ENCODE data around the gene FAM180A.

DNA sequence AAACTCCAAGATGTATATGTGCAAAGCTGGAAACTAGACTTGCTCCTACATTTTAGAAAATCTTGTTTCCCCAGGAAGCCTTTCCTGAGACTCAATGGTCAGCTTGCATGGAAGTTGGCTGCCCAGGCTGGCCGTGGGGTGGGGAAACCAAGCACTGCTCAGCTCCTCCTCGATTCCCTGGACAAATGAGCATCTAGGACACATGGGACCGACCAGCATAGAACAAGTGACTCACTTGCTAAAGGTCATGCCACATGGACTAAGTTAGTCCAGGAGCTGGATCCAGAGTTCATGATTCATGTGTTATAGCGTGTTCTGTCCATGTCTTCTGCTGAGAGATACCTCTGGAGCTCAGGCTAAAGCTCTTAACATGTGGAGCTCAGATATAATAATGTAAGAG lies 6.2 kb downstream of the FAM180A start:
- TF ChIP-seq, protein P1, sequence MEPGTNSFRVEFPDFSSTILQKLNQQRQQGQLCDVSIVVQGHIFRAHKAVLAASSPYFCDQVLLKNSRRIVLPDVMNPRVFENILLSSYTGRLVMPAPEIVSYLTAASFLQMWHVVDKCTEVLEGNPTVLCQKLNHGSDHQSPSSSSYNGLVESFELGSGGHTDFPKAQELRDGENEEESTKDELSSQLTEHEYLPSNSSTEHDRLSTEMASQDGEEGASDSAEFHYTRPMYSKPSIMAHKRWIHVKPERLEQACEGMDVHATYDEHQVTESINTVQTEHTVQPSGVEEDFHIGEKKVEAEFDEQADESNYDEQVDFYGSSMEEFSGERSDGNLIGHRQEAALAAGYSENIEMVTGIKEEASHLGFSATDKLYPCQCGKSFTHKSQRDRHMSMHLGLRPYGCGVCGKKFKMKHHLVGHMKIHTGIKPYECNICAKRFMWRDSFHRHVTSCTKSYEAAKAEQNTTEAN (CRISPR knock-in tag; IDR thresholded peaks at IDR 0.05), result no peak
- TF ChIP-seq POLR2A (conservative IDR thresholded peaks at IDR 0.05) (no peak), GATAD2B (IDR thresholded peaks at IDR 0.05; ENCODE audit: borderline replicate concordance) (no peak)
- TF ChIP-seq, protein P2, sequence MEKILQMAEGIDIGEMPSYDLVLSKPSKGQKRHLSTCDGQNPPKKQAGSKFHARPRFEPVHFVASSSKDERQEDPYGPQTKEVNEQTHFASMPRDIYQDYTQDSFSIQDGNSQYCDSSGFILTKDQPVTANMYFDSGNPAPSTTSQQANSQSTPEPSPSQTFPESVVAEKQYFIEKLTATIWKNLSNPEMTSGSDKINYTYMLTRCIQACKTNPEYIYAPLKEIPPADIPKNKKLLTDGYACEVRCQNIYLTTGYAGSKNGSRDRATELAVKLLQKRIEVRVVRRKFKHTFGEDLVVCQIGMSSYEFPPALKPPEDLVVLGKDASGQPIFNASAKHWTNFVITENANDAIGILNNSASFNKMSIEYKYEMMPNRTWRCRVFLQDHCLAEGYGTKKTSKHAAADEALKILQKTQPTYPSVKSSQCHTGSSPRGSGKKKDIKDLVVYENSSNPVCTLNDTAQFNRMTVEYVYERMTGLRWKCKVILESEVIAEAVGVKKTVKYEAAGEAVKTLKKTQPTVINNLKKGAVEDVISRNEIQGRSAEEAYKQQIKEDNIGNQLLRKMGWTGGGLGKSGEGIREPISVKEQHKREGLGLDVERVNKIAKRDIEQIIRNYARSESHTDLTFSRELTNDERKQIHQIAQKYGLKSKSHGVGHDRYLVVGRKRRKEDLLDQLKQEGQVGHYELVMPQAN (IDR thresholded peaks at IDR 0.05; ENCODE audit: borderline replicate concordance), result no peak

All from K562 (cell line).